Measurements from ENCODE around the gene SQOR.

The SQOR gene

DNA sequence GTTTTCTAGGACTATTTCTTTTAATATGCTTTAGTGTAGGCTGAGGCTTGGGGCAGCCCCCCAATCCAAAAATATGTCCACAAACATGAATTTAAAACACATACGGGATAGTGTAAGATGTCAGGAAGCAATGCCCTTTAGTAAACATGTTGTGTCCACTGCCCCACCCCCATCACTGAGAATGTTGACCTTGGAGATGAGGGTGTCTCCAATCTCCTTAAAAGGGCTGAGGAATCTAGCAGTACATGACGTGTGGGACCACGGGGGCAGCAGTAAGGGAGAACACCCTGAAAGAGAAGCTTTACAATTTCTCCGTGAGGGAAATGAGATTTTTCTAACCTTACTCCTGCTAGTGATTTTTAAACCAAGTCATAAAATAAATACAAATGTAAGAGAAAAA is 84.7 kb downstream of the SQOR start:
- TF ChIP-seq CTCF (IDR thresholded peaks at IDR 0.05; ENCODE audit: insufficient read depth, low read length, poor library complexity, severe bottlenecking) = no peak
- no peaks in the 10 kb centered on the region for H3K27me3 ChIP-seq (replicated peaks; ENCODE audit: control insufficient read depth, insufficient read depth, low read length)
- no peaks in the 10 kb centered on the region for H3K36me3 ChIP-seq (ENCODE audit: control insufficient read depth, insufficient read depth, low read length)
- no peak for DNase-seq (ENCODE audit: extremely low read depth, insufficient read length)
- no peak overlapping the region for H3K4me3 ChIP-seq (replicated peaks; ENCODE audit: low read depth, low read length)

GRCh38 chr15:45720183-45720582 is 85.4 kb downstream of the SQOR start:
- DNase-seq (ENCODE audit: extremely low read depth, insufficient read length) = no peak
- no peak for TF ChIP-seq CTCF (IDR thresholded peaks at IDR 0.05; ENCODE audit: insufficient read depth, low read length, poor library complexity, severe bottlenecking)
- no peaks in the 10 kb centered on the region for H3K27me3 ChIP-seq (replicated peaks; ENCODE audit: control insufficient read depth, insufficient read depth, low read length)
- no peaks in the 10 kb centered on the region for H3K36me3 ChIP-seq (ENCODE audit: control insufficient read depth, insufficient read depth, low read length)
- no peak overlapping the region for H3K4me3 ChIP-seq (replicated peaks; ENCODE audit: low read depth, low read length)

DNA sequence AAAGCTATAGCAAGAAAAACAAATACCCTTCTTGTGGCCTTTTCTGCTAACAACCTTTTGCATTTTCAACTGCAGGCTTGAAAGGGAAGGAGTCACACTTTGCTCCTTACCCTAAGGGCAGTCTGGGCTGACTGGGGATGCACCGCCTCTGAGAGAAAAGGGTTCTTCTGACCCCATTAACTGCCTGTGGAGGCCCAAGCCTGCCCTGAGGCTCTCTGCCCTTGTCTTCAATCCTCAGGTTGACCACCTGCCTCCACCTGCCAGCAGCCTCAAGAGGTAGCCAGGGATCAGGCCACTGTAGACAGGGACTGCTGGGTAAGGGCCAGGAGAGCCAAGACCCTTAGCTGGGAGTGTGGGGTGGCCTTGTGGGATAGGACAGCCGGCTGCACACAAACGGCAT is 93.8 kb downstream of the SQOR start:
- H3K36me3 ChIP-seq (ENCODE audit: control insufficient read depth, insufficient read depth, low read length) = no peaks in the 10 kb centered on the region
- DNase-seq (ENCODE audit: extremely low read depth, insufficient read length) = no peak
- no peak overlapping the region for H3K4me3 ChIP-seq (replicated peaks; ENCODE audit: low read depth, low read length)
- H3K27me3 ChIP-seq (replicated peaks; ENCODE audit: control insufficient read depth, insufficient read depth, low read length) = no peaks in the 10 kb centered on the region
- no peak for TF ChIP-seq CTCF (IDR thresholded peaks at IDR 0.05; ENCODE audit: insufficient read depth, low read length, poor library complexity, severe bottlenecking)

- DNase-seq (ENCODE audit: extremely low read depth, insufficient read length) = no peak
- no peak overlapping the region for H3K4me3 ChIP-seq (replicated peaks; ENCODE audit: low read depth, low read length)
- no peak for TF ChIP-seq CTCF (IDR thresholded peaks at IDR 0.05; ENCODE audit: insufficient read depth, low read length, poor library complexity, severe bottlenecking)
Measured at GRCh38 chr15:45729141-45729540, 94.3 kb downstream of the SQOR start.

DNA sequence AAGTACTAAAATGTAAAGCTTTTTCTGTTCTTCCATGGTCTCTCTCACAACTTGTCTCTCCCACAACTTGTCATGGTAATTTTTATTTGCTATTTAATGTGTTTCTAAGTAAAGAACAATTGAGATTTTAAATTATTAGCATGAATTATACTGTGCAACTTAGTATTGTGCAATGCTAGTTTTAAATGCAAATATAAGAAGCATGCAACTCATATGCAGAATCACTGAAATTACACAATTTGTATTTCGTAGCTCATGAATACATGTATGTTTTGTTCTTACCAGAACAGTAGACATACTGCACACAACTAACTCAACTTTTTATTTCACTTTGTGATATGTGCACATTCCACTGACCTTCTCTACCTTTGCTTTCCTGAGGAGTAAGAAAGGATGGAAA is 96.5 kb downstream of the SQOR start:
- TF ChIP-seq CTCF (IDR thresholded peaks at IDR 0.05; ENCODE audit: insufficient read depth, low read length, poor library complexity, severe bottlenecking) = no peak

More at GRCh38 chr15:45729141-45729540, 94.3 kb downstream of the SQOR start:
- no peaks in the 10 kb centered on the region for H3K36me3 ChIP-seq (ENCODE audit: control insufficient read depth, insufficient read depth, low read length)
- H3K27me3 ChIP-seq (replicated peaks; ENCODE audit: control insufficient read depth, insufficient read depth, low read length) = no peaks in the 10 kb centered on the region

DNA sequence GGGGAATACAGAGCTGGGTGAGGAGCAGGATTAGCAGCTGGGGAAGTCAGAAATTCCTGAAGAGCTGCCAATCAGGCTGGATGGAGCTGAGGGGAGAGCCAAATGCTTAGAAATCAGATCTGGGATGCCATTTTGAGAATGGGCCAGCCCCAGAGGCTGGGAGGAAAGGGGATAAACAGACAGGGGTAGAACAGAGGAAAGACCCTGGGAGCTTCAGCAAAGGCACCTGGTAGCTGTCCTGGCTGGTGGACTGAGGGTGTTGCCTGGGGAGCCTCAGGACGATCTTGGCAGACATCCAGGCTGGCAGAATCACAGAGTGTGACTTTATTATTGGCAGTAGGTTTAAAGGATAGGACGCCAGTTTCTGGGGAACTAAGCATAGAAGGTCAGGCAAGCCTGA is 97.8 kb downstream of the SQOR start:
- no peak for DNase-seq (ENCODE audit: extremely low read depth, insufficient read length)
- H3K4me3 ChIP-seq (replicated peaks; ENCODE audit: low read depth, low read length) = no peak overlapping the region
- no peaks in the 10 kb centered on the region for H3K36me3 ChIP-seq (ENCODE audit: control insufficient read depth, insufficient read depth, low read length)
- TF ChIP-seq CTCF (IDR thresholded peaks at IDR 0.05; ENCODE audit: insufficient read depth, low read length, poor library complexity, severe bottlenecking) = no peak
- no peaks in the 10 kb centered on the region; the same call in 1 of the 2 replicates for H3K27me3 ChIP-seq (replicated peaks; ENCODE audit: control insufficient read depth, insufficient read depth, low read length)

More for the DNA sequence above, 96.5 kb downstream of the SQOR start:
- H3K36me3 ChIP-seq (ENCODE audit: control insufficient read depth, insufficient read depth, low read length) = no peaks in the 10 kb centered on the region
- H3K4me3 ChIP-seq (replicated peaks; ENCODE audit: low read depth, low read length) = no peak overlapping the region
- DNase-seq (ENCODE audit: extremely low read depth, insufficient read length) = no peak
- no peaks in the 10 kb centered on the region for H3K27me3 ChIP-seq (replicated peaks; ENCODE audit: control insufficient read depth, insufficient read depth, low read length)
